ACC112 (cell line): Measurements from ENCODE around the gene NCF4.

Source experiments
- H2AFZ ChIP-seq: fragments of 200-600 bp; sonication (generic); one replicate; pipeline ENCODE4 v1.6.0; 2017; ENCODE audit warnings: antibody characterized with exemption, low read length; ENCODE audit not compliant: unreplicated experiment
- H3K27ac ChIP-seq: fragments of 200-600 bp; sonication (generic); 2 replicates; pipeline ENCODE4 v1.5.1; 2014; ENCODE audit warnings: low read depth, mild to moderate bottlenecking, antibody characterized with exemption, low read length, moderate library complexity
- H3K27me3 ChIP-seq: fragments of 200-600 bp; sonication (generic); 2 replicates; pipeline ENCODE4 v1.6.1; 2014; ENCODE audit warnings: mild to moderate bottlenecking, antibody characterized with exemption, low read length, moderate library complexity, mixed read lengths; ENCODE audit not compliant: insufficient read depth
- H3K36me3 ChIP-seq: fragments of 200-600 bp; sonication (generic); 2 replicates; pipeline ENCODE4 v1.6.1; 2016; ENCODE audit warnings: mild to moderate bottlenecking, antibody characterized with exemption, low read length, moderate library complexity, mixed read lengths; ENCODE audit not compliant: insufficient read depth
- H3K4me1 ChIP-seq: fragments of 200-600 bp; sonication (generic); one replicate; pipeline ENCODE4 v1.6.1; 2016; ENCODE audit warnings: low read length, mixed read lengths; ENCODE audit not compliant: insufficient read depth, unreplicated experiment, control insufficient read depth
- H3K4me3 ChIP-seq: fragments of 200-600 bp; sonication (generic); 2 replicates; pipeline ENCODE4 v1.5.1; 2014; ENCODE audit warnings: mild to moderate bottlenecking, low read depth, low read length
- H3K79me2 ChIP-seq: fragments of 200-600 bp; sonication (generic); one replicate; pipeline ENCODE4 v1.6.0; 2016; ENCODE audit warnings: low read length; ENCODE audit not compliant: control insufficient read depth, unreplicated experiment, insufficient read depth

The NCF4 gene

DNA sequence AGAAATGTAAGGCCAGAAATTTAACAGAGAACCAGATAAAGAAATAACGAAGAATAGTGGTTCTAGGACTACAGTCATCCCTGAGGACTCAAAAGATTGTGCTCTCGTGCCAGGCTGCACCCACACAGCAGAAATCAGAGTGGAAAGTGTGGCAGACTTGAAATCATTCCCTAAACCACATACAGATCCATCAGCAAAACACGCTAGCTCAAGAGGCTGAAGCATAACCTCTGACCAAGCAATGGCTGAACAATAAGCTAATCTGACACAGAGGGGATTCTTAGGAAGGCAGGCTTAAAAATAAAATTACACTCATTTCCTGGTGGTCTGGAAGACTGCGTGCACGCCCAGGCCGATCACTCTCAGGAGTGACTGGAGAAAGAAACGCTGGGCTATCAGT, 19.0 kb downstream of the NCF4 start:
- Histone ChIP-seq H3K4me1 (no peaks in the 10 kb centered on the region), H3K79me2 (no peaks in the 10 kb centered on the region), H2AFZ (no peak overlapping the region), H3K27ac (no peak overlapping the region), H3K4me3 (no peak overlapping the region), H3K36me3 (no peaks in the 10 kb centered on the region), H3K27me3 (peaks cover 22% of the 10 kb centered on the region)

- Histone ChIP-seq H3K4me3 (no peak overlapping the region), H3K27me3 (peaks cover 22% of the 10 kb centered on the region), H3K36me3 (no peaks in the 10 kb centered on the region), H3K4me1 (no peaks in the 10 kb centered on the region), H3K27ac (no peak overlapping the region), H3K79me2 (no peaks in the 10 kb centered on the region), H2AFZ (no peak overlapping the region)
These were observed 20.9 kb downstream of the NCF4 start for GRCh38 chr22:36881504-36882245.

GRCh38 chr22:36884349-36885158, 23.7 kb downstream of the NCF4 start:
- Histone ChIP-seq H3K4me1 (no peaks in the 10 kb centered on the region), H3K27me3 (peaks cover 6% of the 10 kb centered on the region; the same call in 1 of the 2 replicates), H3K4me3 (no peak overlapping the region), H2AFZ (no peak overlapping the region), H3K79me2 (no peaks in the 10 kb centered on the region), H3K36me3 (no peaks in the 10 kb centered on the region), H3K27ac (no peak overlapping the region)

DNA sequence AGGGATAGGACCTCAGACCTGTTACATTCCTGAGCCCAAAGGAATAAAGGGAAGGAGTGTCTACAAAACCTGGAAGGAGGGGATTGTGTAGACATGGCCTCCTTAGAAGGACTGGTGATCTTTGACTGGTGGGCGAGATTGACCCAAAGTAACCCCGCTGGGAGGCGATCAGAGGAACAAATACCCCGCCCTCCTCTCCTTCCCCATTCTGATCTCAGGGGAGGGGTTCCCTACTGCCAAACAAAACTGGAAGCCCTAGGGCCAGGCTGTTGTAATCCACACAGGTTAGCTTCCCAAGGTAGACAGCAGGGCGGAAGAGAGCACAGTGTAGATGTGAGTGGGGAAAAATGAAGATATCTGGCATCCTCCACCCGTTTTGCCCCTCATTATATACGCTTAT, 24.7 kb downstream of the NCF4 start:
- no peak overlapping the region for H3K4me3 ChIP-seq
- no peaks in the 10 kb centered on the region for H3K79me2 ChIP-seq
- H3K36me3 ChIP-seq = no peaks in the 10 kb centered on the region
- H2AFZ ChIP-seq = no peak overlapping the region
- no peak overlapping the region for H3K27ac ChIP-seq
- no peaks in the 10 kb centered on the region for H3K4me1 ChIP-seq
- H3K27me3 ChIP-seq = no peaks in the 10 kb centered on the region; the same call in 1 of the 2 replicates

DNA sequence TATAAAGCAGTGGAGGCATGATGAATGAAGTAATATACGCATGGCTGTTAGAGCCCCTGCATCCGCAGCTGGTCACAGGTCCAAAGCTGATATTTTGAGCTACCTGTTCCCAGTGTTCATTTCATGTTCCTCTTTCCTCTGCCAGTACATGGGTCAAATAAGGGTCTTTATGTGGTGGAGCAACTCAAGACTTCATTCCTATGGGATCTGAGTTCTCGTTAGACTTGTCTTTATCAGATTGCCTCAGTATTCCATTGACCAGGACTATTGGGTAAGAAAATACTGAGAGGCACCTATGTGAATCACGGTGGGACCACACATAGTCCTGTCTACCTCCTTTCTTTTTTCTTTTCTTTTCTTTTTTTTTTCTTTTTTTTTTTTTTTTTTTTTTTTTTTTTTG, 25.2 kb downstream of the NCF4 start:
- no peaks in the 10 kb centered on the region for H3K4me1 ChIP-seq
- H2AFZ ChIP-seq = no peak overlapping the region
- H3K4me3 ChIP-seq = no peak overlapping the region
- no peaks in the 10 kb centered on the region for H3K36me3 ChIP-seq
- H3K27ac ChIP-seq = no peak overlapping the region
- H3K79me2 ChIP-seq = no peaks in the 10 kb centered on the region
- no peaks in the 10 kb centered on the region; the same call in 1 of the 2 replicates for H3K27me3 ChIP-seq

- Histone ChIP-seq H3K4me3 (no peak overlapping the region), H3K79me2 (no peaks in the 10 kb centered on the region), H3K4me1 (no peaks in the 10 kb centered on the region), H2AFZ (no peak overlapping the region), H3K27ac (no peak overlapping the region), H3K27me3 (peaks cover 11% of the 10 kb centered on the region; the same call in 1 of the 2 replicates), H3K36me3 (no peaks in the 10 kb centered on the region)
These were observed 26.4 kb downstream of the NCF4 start for GRCh38 chr22:36887162-36887561.

- H3K36me3 ChIP-seq = no peaks in the 10 kb centered on the region
- no peak overlapping the region for H3K4me3 ChIP-seq
- H3K27ac ChIP-seq = no peak overlapping the region
- no peaks in the 10 kb centered on the region for H3K4me1 ChIP-seq
- H3K27me3 ChIP-seq = peaks cover 28% of the 10 kb centered on the region
- H2AFZ ChIP-seq = no peak overlapping the region
- no peaks in the 10 kb centered on the region for H3K79me2 ChIP-seq
These were observed 30.8 kb downstream of the NCF4 start for GRCh38 chr22:36891646-36892045.

- no peak overlapping the region for H3K27ac ChIP-seq
- no peak overlapping the region for H3K4me3 ChIP-seq
- H2AFZ ChIP-seq = no peak overlapping the region
- H3K79me2 ChIP-seq = no peaks in the 10 kb centered on the region
- no peaks in the 10 kb centered on the region for H3K36me3 ChIP-seq
- H3K27me3 ChIP-seq = peaks cover 35% of the 10 kb centered on the region
- H3K4me1 ChIP-seq = no peaks in the 10 kb centered on the region
These were observed 31.5 kb downstream of the NCF4 start for GRCh38 chr22:36892292-36892691.

GRCh38 chr22:36893262-36893661, 32.5 kb downstream of the NCF4 start:
- H2AFZ ChIP-seq = no peak overlapping the region
- peaks cover 43% of the 10 kb centered on the region for H3K27me3 ChIP-seq
- no peak overlapping the region for H3K4me3 ChIP-seq
- H3K36me3 ChIP-seq = no peaks in the 10 kb centered on the region
- H3K4me1 ChIP-seq = no peaks in the 10 kb centered on the region
- no peaks in the 10 kb centered on the region for H3K79me2 ChIP-seq
- no peak overlapping the region for H3K27ac ChIP-seq

- H3K4me1 ChIP-seq = no peaks in the 10 kb centered on the region
- H3K79me2 ChIP-seq = no peaks in the 10 kb centered on the region
- H2AFZ ChIP-seq = no peak overlapping the region
- no peak overlapping the region for H3K4me3 ChIP-seq
- H3K27me3 ChIP-seq = peaks cover 44% of the 10 kb centered on the region
- H3K36me3 ChIP-seq = no peaks in the 10 kb centered on the region
- H3K27ac ChIP-seq = no peak overlapping the region
These were observed 33.5 kb downstream of the NCF4 start for GRCh38 chr22:36894266-36894665.

GRCh38 chr22:36897611-36898010, 36.8 kb downstream of the NCF4 start:
- H3K27me3 ChIP-seq = peaks cover 40% of the 10 kb centered on the region
- no peak overlapping the region for H2AFZ ChIP-seq
- no peak overlapping the region for H3K4me3 ChIP-seq
- H3K27ac ChIP-seq = no peak overlapping the region
- H3K36me3 ChIP-seq = no peaks in the 10 kb centered on the region
- no peaks in the 10 kb centered on the region for H3K4me1 ChIP-seq
- no peaks in the 10 kb centered on the region for H3K79me2 ChIP-seq
